ENCODE results near the gene CYP2A6.
"Not testable (repeated sequence)": the region's sequence is repeated elsewhere in the genome, so short reads cannot be mapped to it uniquely, and the experiment has no call there.

The CYP2A6 gene

GRCh38 chr19:40815223-40815622 is 35.0 kb downstream of the CYP2A6 start:
- no peak for DNase-seq

DNA sequence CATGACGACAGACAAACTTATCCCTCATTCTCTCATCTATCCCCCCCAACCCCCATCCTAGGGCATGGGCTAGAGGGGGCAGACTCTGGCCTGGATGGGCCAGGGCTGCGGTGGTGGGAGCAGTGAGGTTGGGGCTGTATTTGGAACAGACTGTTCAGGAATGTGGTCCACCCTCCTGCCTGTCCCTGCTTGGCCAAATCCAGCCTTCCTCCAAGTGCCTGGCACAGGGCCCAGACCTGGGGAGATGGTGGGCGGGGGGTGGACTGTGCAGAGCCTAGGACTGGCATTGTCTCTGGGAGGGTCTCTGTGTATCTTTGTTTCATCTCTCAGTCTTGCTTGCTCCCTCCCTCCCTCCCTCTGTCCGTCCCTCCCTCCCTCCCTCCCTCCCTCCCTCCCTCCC is 37.1 kb downstream of the CYP2A6 start:
- no peak for DNase-seq

GRCh38 chr19:40812571-40812970 is 37.7 kb downstream of the CYP2A6 start:
- not testable (repeated sequence) for DNase-seq

GRCh38 chr19:40811478-40812341 is 38.5 kb downstream of the CYP2A6 start:
- DNase-seq: peak; percentile 67

GRCh38 chr19:40810649-40811408 is 39.4 kb downstream of the CYP2A6 start:
- DNase-seq: peak; percentile 92

DNA sequence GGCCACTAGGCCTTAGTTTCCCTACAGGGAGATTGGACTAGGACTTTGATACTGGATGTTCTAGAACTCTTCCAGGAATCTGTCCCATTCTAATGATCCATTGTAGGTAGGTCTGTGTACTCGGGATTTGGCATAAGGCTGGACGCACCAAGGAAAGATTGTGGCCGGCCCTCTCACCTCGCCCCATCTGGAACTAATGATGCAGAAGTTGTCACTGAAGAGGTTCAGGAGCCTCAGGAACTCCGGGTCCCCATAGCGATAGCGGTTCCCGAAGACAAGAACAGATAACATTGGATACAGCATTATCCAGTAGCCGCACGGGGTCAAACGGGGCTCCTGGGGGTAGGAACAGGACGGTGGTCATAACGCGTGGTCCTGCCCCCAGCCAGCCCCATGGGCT is 40.1 kb downstream of the CYP2A6 start:
- no peak for DNase-seq

- DNase-seq: no peak
These were observed 40.7 kb downstream of the CYP2A6 start for GRCh38 chr19:40809358-40810086.

- DNase-seq: no peak
These were observed 41.8 kb downstream of the CYP2A6 start for GRCh38 chr19:40808497-40808896.

GRCh38 chr19:40808021-40808325 is 42.3 kb downstream of the CYP2A6 start:
- no peak for DNase-seq

- no peak for DNase-seq
These were observed 42.9 kb downstream of the CYP2A6 start for GRCh38 chr19:40807147-40808020.

- DNase-seq: peak; percentile 90
These were observed 43.7 kb downstream of the CYP2A6 start for GRCh38 chr19:40806423-40807146.

GRCh38 chr19:40805258-40805868 is 44.9 kb downstream of the CYP2A6 start:
- no peak for DNase-seq

DNA sequence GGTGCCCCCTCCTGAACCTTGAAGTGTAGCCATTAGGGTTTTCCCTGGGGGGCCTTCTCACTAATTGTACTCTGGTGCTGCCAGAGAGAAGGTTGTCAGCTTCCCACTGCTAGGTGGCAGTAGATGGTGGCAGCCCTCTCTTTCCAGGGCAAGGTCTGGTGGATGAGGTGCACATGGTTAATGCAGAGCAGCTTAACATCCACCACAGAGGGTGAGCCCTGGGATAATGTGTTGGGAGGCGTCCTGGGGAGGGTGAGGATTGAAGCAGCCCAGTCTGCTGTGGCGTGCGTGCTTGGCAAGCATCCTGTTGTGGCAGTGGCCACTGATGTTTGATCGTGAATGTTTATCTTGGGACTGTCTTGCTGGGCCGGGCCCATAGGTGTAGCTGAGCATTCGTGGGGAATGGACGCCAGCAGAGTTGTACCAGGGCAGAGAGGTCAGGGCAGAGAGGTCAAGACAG is 45.4 kb downstream of the CYP2A6 start:
- no peak for DNase-seq

GRCh38 chr19:40803857-40804782 is 46.1 kb downstream of the CYP2A6 start:
- no peak for DNase-seq

- no peak for DNase-seq
These were observed 46.9 kb downstream of the CYP2A6 start for GRCh38 chr19:40803170-40803856.

DNA sequence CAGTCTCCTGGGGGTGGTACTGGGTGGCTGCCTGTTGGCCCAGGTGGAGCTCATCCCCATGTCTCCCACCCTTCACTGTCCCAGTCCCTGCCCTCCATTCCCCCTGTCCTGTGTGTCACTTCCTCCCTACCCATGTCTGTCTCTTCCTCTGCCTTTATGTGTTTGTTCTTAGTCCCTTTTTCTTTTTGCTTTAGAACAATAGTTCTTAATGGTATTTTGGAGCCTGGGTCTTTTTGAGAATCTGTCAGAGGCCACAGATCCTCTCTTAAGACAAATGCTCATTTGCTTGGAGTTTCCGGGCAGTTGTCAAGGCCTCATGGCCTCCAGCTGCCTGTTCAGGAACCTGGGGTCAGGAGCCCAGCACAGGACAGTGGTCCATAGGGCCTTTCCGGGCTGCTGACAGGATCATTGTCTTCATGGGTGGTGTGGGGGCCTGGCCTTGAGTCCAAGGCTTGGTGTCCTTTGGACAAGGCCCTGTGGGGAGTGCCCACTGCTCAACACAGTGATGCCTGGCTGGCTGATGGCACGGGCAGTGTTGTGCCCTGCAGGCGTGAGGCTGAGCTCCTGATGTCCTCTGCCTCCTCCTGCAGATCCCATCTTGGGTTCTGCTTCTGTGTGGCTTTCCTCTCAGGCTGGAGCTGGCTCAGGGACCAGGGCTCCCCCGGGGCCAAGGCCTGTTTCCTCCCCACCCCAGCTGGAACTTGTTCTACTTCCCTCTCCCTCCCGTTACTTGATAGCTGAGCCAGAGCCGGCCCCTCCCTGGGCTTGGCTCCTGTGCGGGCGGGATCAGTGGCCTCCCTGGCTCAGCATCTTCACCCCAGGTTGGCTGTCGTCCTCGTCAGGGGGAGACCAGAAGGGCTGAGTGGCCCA is 47.7 kb downstream of the CYP2A6 start:
- DNase-seq: no peak

- DNase-seq: no peak
These were observed 48.6 kb downstream of the CYP2A6 start for GRCh38 chr19:40801426-40802299.
